ENCODE data around the gene TRIM22.
"Not testable (repeated sequence)": the region's sequence is repeated elsewhere in the genome, so short reads cannot be mapped to it uniquely, and the experiment has no call there.

Gene TRIM22

GRCh38 chr11:5671831-5672230, 17.8 kb upstream of the TRIM22 start:
- no peak overlapping the region for H3K27ac ChIP-seq (ENCODE audit: low read depth, low read length)

GRCh38 chr11:5674391-5674790, 15.2 kb upstream of the TRIM22 start:
- H3K36me3 ChIP-seq (ENCODE audit: control insufficient read depth, insufficient read depth, low read length) = peaks cover 38% of the 10 kb centered on the region
- no peaks in the 10 kb centered on the region for H3K9me3 ChIP-seq (ENCODE audit: control insufficient read depth, insufficient read depth, low read depth, low read length)
- H3K27me3 ChIP-seq (ENCODE audit: control insufficient read depth, insufficient read depth, low read length) = no peaks in the 10 kb centered on the region
- no peaks in the 10 kb centered on the region for H3K4me1 ChIP-seq (ENCODE audit: control insufficient read depth, insufficient read depth, low read length)
- no peak overlapping the region for H3K4me3 ChIP-seq (ENCODE audit: low read depth, low read length)
- H3K9ac ChIP-seq (ENCODE audit: low read length) = no peak overlapping the region
- H3K27ac ChIP-seq (ENCODE audit: low read depth, low read length) = no peak overlapping the region

More at GRCh38 chr11:5671831-5672230, 17.8 kb upstream of the TRIM22 start:
- Histone ChIP-seq H3K4me3 (ENCODE audit: low read depth, low read length) (no peak overlapping the region), H3K9me3 (ENCODE audit: control insufficient read depth, insufficient read depth, low read depth, low read length) (no peaks in the 10 kb centered on the region), H3K36me3 (ENCODE audit: control insufficient read depth, insufficient read depth, low read length) (peaks cover 24% of the 10 kb centered on the region), H3K27me3 (ENCODE audit: control insufficient read depth, insufficient read depth, low read length) (no peaks in the 10 kb centered on the region), H3K4me1 (ENCODE audit: control insufficient read depth, insufficient read depth, low read length) (no peaks in the 10 kb centered on the region), H3K9ac (ENCODE audit: low read length) (no peak overlapping the region)

GRCh38 chr11:5679811-5680210, 9.8 kb upstream of the TRIM22 start:
- no peaks in the 10 kb centered on the region for H3K9me3 ChIP-seq (ENCODE audit: control insufficient read depth, insufficient read depth, low read depth, low read length)
- H3K4me1 ChIP-seq (ENCODE audit: control insufficient read depth, insufficient read depth, low read length) = 0 out of 2 replicates have a peak, but pooled peaks cover 5% of the 10 kb centered on the region
- H3K4me3 ChIP-seq (ENCODE audit: low read depth, low read length) = no peak overlapping the region
- H3K27ac ChIP-seq (ENCODE audit: low read depth, low read length) = no peak overlapping the region
- peaks cover 30% of the 10 kb centered on the region for H3K36me3 ChIP-seq (ENCODE audit: control insufficient read depth, insufficient read depth, low read length)
- no peaks in the 10 kb centered on the region for H3K27me3 ChIP-seq (ENCODE audit: control insufficient read depth, insufficient read depth, low read length)
- no peak overlapping the region for H3K9ac ChIP-seq (ENCODE audit: low read length)

GRCh38 chr11:5682890-5683441, 6.6 kb upstream of the TRIM22 start:
- H3K9ac ChIP-seq (ENCODE audit: low read length); H3K27ac ChIP-seq (ENCODE audit: low read depth, low read length); H3K9me3 ChIP-seq (ENCODE audit: control insufficient read depth, insufficient read depth, low read depth, low read length); H3K27me3 ChIP-seq (ENCODE audit: control insufficient read depth, insufficient read depth, low read length); H3K4me1 ChIP-seq (ENCODE audit: control insufficient read depth, insufficient read depth, low read length); H3K4me3 ChIP-seq (ENCODE audit: low read depth, low read length): not testable (repeated sequence)
- H3K36me3 ChIP-seq (ENCODE audit: control insufficient read depth, insufficient read depth, low read length) = peaks cover 22% of the 10 kb centered on the region

- H3K27me3 ChIP-seq (ENCODE audit: control insufficient read depth, insufficient read depth, low read length); H3K4me1 ChIP-seq (ENCODE audit: control insufficient read depth, insufficient read depth, low read length); H3K27ac ChIP-seq (ENCODE audit: low read depth, low read length); H3K9me3 ChIP-seq (ENCODE audit: control insufficient read depth, insufficient read depth, low read depth, low read length); H3K4me3 ChIP-seq (ENCODE audit: low read depth, low read length); H3K9ac ChIP-seq (ENCODE audit: low read length): not testable (repeated sequence)
- peaks cover 16% of the 10 kb centered on the region for H3K36me3 ChIP-seq (ENCODE audit: control insufficient read depth, insufficient read depth, low read length)
These were observed 6.0 kb upstream of the TRIM22 start for GRCh38 chr11:5683620-5684019.

GRCh38 chr11:5684036-5684645, 5.4 kb upstream of the TRIM22 start:
- Histone ChIP-seq H3K36me3 (ENCODE audit: control insufficient read depth, insufficient read depth, low read length) (peaks cover 10% of the 10 kb centered on the region), H3K9me3 (ENCODE audit: control insufficient read depth, insufficient read depth, low read depth, low read length) (no peaks in the 10 kb centered on the region), H3K27ac (ENCODE audit: low read depth, low read length) (peak overlapping the region; percentile 79), H3K4me3 (ENCODE audit: low read depth, low read length) (peak overlapping the region; percentile 60), H3K4me1 (ENCODE audit: control insufficient read depth, insufficient read depth, low read length) (0 out of 2 replicates have a peak, but pooled peaks cover 9% of the 10 kb centered on the region), H3K27me3 (ENCODE audit: control insufficient read depth, insufficient read depth, low read length) (no peaks in the 10 kb centered on the region), H3K9ac (ENCODE audit: low read length) (peak overlapping the region; percentile 80)

GRCh38 chr11:5684646-5685362, 4.8 kb upstream of the TRIM22 start, which contains the start of gene TRIM5:
Gene TRIM5, minus strand, starts transcription at chr11:5685074. Its CDS starts 4,897 bp downstream, at chr11:5680177.
- Histone ChIP-seq H3K27me3 (ENCODE audit: control insufficient read depth, insufficient read depth, low read length) (no peaks in the 10 kb centered on the region), H3K27ac (ENCODE audit: low read depth, low read length) (peak within 1 kb of the TSS; percentile 79), H3K4me3 (ENCODE audit: low read depth, low read length) (peak within 1 kb of the TSS; percentile 60), H3K9me3 (ENCODE audit: control insufficient read depth, insufficient read depth, low read depth, low read length) (no peaks in the 10 kb centered on the region), H3K9ac (ENCODE audit: low read length) (peak within 1 kb of the TSS; percentile 80), H3K36me3 (ENCODE audit: control insufficient read depth, insufficient read depth, low read length) (peaks cover 4% of the 10 kb centered on the region), H3K4me1 (ENCODE audit: control insufficient read depth, insufficient read depth, low read length) (peaks cover 15% of the 10 kb centered on the region)

GRCh38 chr11:5686426-5686825, 3.2 kb upstream of the TRIM22 start:
- Histone ChIP-seq H3K27me3 (ENCODE audit: control insufficient read depth, insufficient read depth, low read length) (no peaks in the 10 kb centered on the region), H3K9me3 (ENCODE audit: control insufficient read depth, insufficient read depth, low read depth, low read length) (no peaks in the 10 kb centered on the region), H3K4me3 (ENCODE audit: low read depth, low read length) (no peak overlapping the region), H3K9ac (ENCODE audit: low read length) (no peak overlapping the region), H3K27ac (ENCODE audit: low read depth, low read length) (no peak overlapping the region), H3K4me1 (ENCODE audit: control insufficient read depth, insufficient read depth, low read length) (peaks cover 22% of the 10 kb centered on the region), H3K36me3 (ENCODE audit: control insufficient read depth, insufficient read depth, low read length) (no peaks in the 10 kb centered on the region)

GRCh38 chr11:5688482-5688881, 1.1 kb upstream of the TRIM22 start:
- Histone ChIP-seq H3K9me3 (ENCODE audit: control insufficient read depth, insufficient read depth, low read depth, low read length) (no peaks in the 10 kb centered on the region), H3K36me3 (ENCODE audit: control insufficient read depth, insufficient read depth, low read length) (no peaks in the 10 kb centered on the region), H3K9ac (ENCODE audit: low read length) (no peak overlapping the region), H3K27me3 (ENCODE audit: control insufficient read depth, insufficient read depth, low read length) (no peaks in the 10 kb centered on the region), H3K4me1 (ENCODE audit: control insufficient read depth, insufficient read depth, low read length) (peaks cover 22% of the 10 kb centered on the region), H3K4me3 (ENCODE audit: low read depth, low read length) (no peak overlapping the region), H3K27ac (ENCODE audit: low read depth, low read length) (no peak overlapping the region)

- Histone ChIP-seq H3K4me3 (ENCODE audit: low read depth, low read length) (peak overlapping the region; percentile 49), H3K36me3 (ENCODE audit: control insufficient read depth, insufficient read depth, low read length) (no peaks in the 10 kb centered on the region), H3K27me3 (ENCODE audit: control insufficient read depth, insufficient read depth, low read length) (no peaks in the 10 kb centered on the region), H3K27ac (ENCODE audit: low read depth, low read length) (peak overlapping the region; percentile 76), H3K9me3 (ENCODE audit: control insufficient read depth, insufficient read depth, low read depth, low read length) (no peaks in the 10 kb centered on the region), H3K9ac (ENCODE audit: low read length) (peak overlapping the region; percentile 44), H3K4me1 (ENCODE audit: control insufficient read depth, insufficient read depth, low read length) (peaks cover 16% of the 10 kb centered on the region)
These were observed 626 bp downstream of the TRIM22 start for GRCh38 chr11:5690216-5690615.

GRCh38 chr11:5690736-5691135, 1.1 kb downstream of the TRIM22 start:
- peak overlapping the region; percentile 76; the same call in 1 of the 2 replicates for H3K27ac ChIP-seq (ENCODE audit: low read depth, low read length)
- no peaks in the 10 kb centered on the region for H3K36me3 ChIP-seq (ENCODE audit: control insufficient read depth, insufficient read depth, low read length)
- H3K4me3 ChIP-seq (ENCODE audit: low read depth, low read length) = peak overlapping the region; percentile 27
- no peaks in the 10 kb centered on the region for H3K27me3 ChIP-seq (ENCODE audit: control insufficient read depth, insufficient read depth, low read length)
- peaks cover 14% of the 10 kb centered on the region for H3K4me1 ChIP-seq (ENCODE audit: control insufficient read depth, insufficient read depth, low read length)
- H3K9me3 ChIP-seq (ENCODE audit: control insufficient read depth, insufficient read depth, low read depth, low read length) = no peaks in the 10 kb centered on the region
- peak overlapping the region; percentile 44 for H3K9ac ChIP-seq (ENCODE audit: low read length)

Measured in HUES6 (cell line).